Spleen (tissue), 13 donors: ENCODE measurements around the gene AKAIN1. TPM values are rescaled to one million over a fixed set of nuclear protein-coding genes. Genes with fewer than 3 reads are reported as not detected.

Experiments used
- DNase-seq: peaks from one replicate; pipeline ENCODE4 v3.0.0-alpha.2; 2020
- H3K27ac ChIP-seq, 8 donors: fragments of 200-600 bp; sonication (generic) in 7 of 8; 1 replicate in 4 of 8; 2 replicates in 4 of 8; pipeline versions ENCODE4 v1.5.0 to v1.8.0; 2016 to 2021; ENCODE audit warnings: inconsistent platforms in 4 of 8, mild to moderate bottlenecking in 4 of 8, moderate library complexity in 1 of 8
- H3K27me3 ChIP-seq, 7 donors: fragments of 200-600 bp; sonication (generic) in 6 of 7; replicated peaks in 1 of 7; 1 replicate in 4 of 7; 2 replicates in 3 of 7; pipeline versions ENCODE4 v1.5.0 to v1.8.0; 2016 to 2021; ENCODE audit warnings: inconsistent platforms in 3 of 7, mild to moderate bottlenecking in 1 of 7
- H3K36me3 ChIP-seq, 6 donors: fragments of 200-600 bp; sonication (generic) in 5 of 6; 1 replicate in 4 of 6; 2 replicates in 2 of 6; pipeline versions ENCODE4 v1.5.0 to v1.8.0; 2016 to 2021; ENCODE audit warnings: inconsistent platforms in 2 of 6
- H3K4me1 ChIP-seq, 6 donors: fragments of 200-600 bp; sonication (generic) in 5 of 6; 1 replicate in 3 of 6; 2 replicates in 3 of 6; pipeline versions ENCODE4 v1.5.0 to v1.8.0; 2016 to 2021; ENCODE audit warnings: inconsistent platforms in 3 of 6
- H3K4me3 ChIP-seq, 8 donors: fragments of 200-600 bp; sonication (generic) in 7 of 8; 1 replicate in 4 of 8; 2 replicates in 4 of 8; pipeline versions ENCODE4 v1.5.0 to v1.8.0; 2016 to 2021; ENCODE audit warnings: inconsistent platforms in 4 of 8, mild to moderate bottlenecking in 4 of 8, moderate library complexity in 2 of 8
- H3K9me3 ChIP-seq, 8 donors: fragments of 200-600 bp; sonication (generic) in 7 of 8; 1 replicate in 4 of 8; 2 replicates in 4 of 8; pipeline versions ENCODE4 v1.5.0 to v1.8.0; 2016 to 2021; ENCODE audit warnings: inconsistent platforms in 4 of 8
- CTCF ChIP-seq, 11 experiments: fragments of 200-600 bp in 7 of 11; fragments of 450-650 bp in 4 of 11; sonication (generic) in 4 of 11; IDR thresholded peaks in 8 of 11; conservative IDR thresholded peaks in 3 of 11; 1 replicate in 7 of 11; 2 replicates in 4 of 11; pipeline versions ENCODE4 v1.4.0 to v1.8.0; 2016 to 2021; ENCODE audit warnings: antibody characterized with exemption in 11 of 11, inconsistent platforms in 4 of 11, mild to moderate bottlenecking in 1 of 11
- POLR2A ChIP-seq, 3 donors: fragments of 450-650 bp; IDR thresholded peaks; one replicate each; pipeline ENCODE4 v1.5.1; 2017; ENCODE audit warnings: antibody characterized with exemption in 3 of 3, mild to moderate bottlenecking in 1 of 3
- POLR2AphosphoS5 ChIP-seq, 3 donors: sonication (generic); formaldehyde crosslinking; IDR thresholded peaks; one replicate each; pipeline ENCODE4 v1.5.1; 2017; ENCODE audit warnings: antibody characterized with exemption in 3 of 3
- WGBS, 5 donors: extraction: QIAGEN DNeasy Blood & Tissue Kit in 3 of 5; methylation state at CpG; one replicate each; pipeline versions ENCODE4 v1.1.5 to v1.1.7; 2013 to 2018; 5-methylcytosine and 5-hydroxymethylcytosine counted together
- intact Hi-C: fragments of 100-400 bp; cut with DNase I; formaldehyde crosslinking; loops from one replicate; pipeline ENCODE4 v1.15.0; 2023; ENCODE audit warnings: low total_unique reads
- long read RNA-seq, 2 donors: transcript quantifications; one replicate each; lab custom pipeline, GENCODE V29; 2026
- polyA plus RNA-seq, 3 donors: library from polyadenylated mRNA; stranded (reverse); fragments of 200-250 nt; gene quantifications; one replicate each; pipeline ENCODE4 v1.2.1, GENCODE V29; 2013
- total RNA-seq, 7 donors: library from RNA; depleted of rRNA in 3 of 7; stranded (reverse); fragments of >200 nt in 3 of 7; fragmentation: NEBNext Ultra II Directional in 4 of 7; extraction: Animal tissue kit (Norgen Biotek cat#: 25700) in 4 of 7; gene quantifications; one replicate each; pipeline versions ENCODE4 v1.1.0 to v1.2.1, GENCODE V29; 2016 to 2021
- donor health status: healthy with polysubstance abuse.
- donor health status: DM: no; HTN: no; CAD: no; lungs with moderate emphysema.
- donor health status: DM: no; HTN: no; CAD: no.
- donor health status: Bipolar disorder and iron deficiency.
- donor health status: healthy.
- donor health status: DM: no; HTN: no; CAD: no.
- donor health status: DM: yes; HTN: yes; CAD: no.

AKAIN1 gene
- total RNA-seq (not detected), polyA plus RNA-seq (not detected)
- long read RNA-seq, donor 1, result 0 reads
- long read RNA-seq, donor 2, result 0 reads

DNA sequence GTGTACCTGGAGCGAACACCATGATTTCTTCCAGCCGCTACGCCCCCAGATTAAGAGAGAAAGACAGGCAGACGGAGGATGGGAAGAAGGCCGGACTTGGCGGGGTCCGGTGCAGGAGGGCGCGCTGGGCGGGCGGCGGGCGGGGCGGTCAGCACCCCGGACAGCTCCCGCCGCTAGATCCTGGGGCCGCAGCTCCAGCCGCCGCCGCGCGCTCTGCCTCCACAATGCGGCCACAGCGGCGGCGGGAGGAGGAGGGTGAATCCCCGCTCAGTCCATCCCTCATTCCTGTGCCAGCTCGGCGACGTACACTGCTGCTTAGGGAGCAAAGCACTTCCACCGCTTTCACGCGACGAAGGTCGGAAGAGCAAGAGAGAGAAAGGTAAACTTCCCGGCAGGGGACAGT is at the start of gene AKAIN1:
Gene AKAIN1, minus strand, starts transcription at position 226 of the 403 bp plus-strand sequence. Its CDS starts 204 bp downstream, at position 22.
- H3K4me1 ChIP-seq, result peaks cover 0 to 11% (median 2%) of the 10 kb centered on the region in 6 donors
- DNase-seq, result no peak
- H3K4me3 ChIP-seq, result peak within 1 kb of the TSS in 1 of 8 donors; percentile 35
- H3K27ac ChIP-seq, result no peak within 1 kb of the TSS
- WGBS, 5 donors, result 1 to 8% (median 5%) methylated on average over 11 to 37 of the region's 37 CpGs
- H3K36me3 ChIP-seq, result no peaks in the 10 kb centered on the region
- H3K27me3 ChIP-seq, result peaks cover 0 to 74% (median 36%) of the 10 kb centered on the region in 7 donors
- peaks cover 0 to 9% (median 0%) of the 10 kb centered on the region in 8 donors for H3K9me3 ChIP-seq
- no peak for TF ChIP-seq POLR2A (IDR thresholded peaks at IDR 0.05)
- TF ChIP-seq POLR2AphosphoS5 (IDR thresholded peaks at IDR 0.05), result no peak
- intact Hi-C loops, result no loop called here

- Histone ChIP-seq H3K9me3 (no peaks in the 10 kb centered on the region), H3K27me3 (no peaks in the 10 kb centered on the region), H3K36me3 (peaks cover 0 to 42% (median 13%) of the 10 kb centered on the region in 6 donors), H3K4me3 (no peak overlapping the region), H3K4me1 (peaks cover under 1 to 21% (median 11%) of the 10 kb centered on the region in 6 donors), H3K27ac (no peak overlapping the region)
- TF ChIP-seq CTCF (IDR thresholded peaks at IDR 0.05 in 8 of 11, conservative IDR thresholded peaks at IDR 0.05 in 3 of 11), result no peak
- no peak for TF ChIP-seq POLR2A (IDR thresholded peaks at IDR 0.05)
- no peak for TF ChIP-seq POLR2AphosphoS5 (IDR thresholded peaks at IDR 0.05)
- intact Hi-C loops, result loop anchor here (5.0 kb wide), 1 partner anchor 47 kb away; no protein-coding TSS in a partner anchor
- DNase-seq, result no peak
These were observed 47.9 kb upstream of the AKAIN1 start for GRCh38 chr18:5244941-5245340.

DNA sequence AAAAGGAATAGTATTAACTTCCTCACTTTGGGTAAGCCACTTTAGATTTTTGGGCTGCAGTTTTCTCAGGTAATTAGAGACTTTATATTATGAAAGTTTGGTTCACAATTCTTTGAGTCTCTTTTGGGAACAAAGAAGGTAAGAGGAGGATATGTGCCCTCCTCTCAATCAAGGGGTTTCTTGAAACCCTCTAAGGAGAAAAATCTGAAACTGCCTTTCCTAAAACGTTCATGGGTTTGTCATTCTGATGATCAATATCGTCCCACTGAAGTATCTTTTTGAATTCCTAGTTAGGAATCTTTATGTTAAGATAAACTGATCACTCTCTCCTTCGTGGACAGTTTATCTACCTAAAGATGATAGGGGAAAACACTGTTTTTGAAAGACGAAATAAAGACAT is 42.4 kb upstream of the AKAIN1 start:
- 80 to 86% (median 83%) methylated on average over 4 of the region's 4 CpGs for WGBS, 5 donors
- H3K4me1 ChIP-seq, result peaks cover 17 to 56% (median 37%) of the 10 kb centered on the region in 6 donors

GRCh38 chr18:5238371-5238976 is 41.4 kb upstream of the AKAIN1 start:
- Histone ChIP-seq H3K36me3 (peaks cover 0 to 31% (median 5%) of the 10 kb centered on the region in 6 donors), H3K4me1 (peaks cover 17 to 56% (median 37%) of the 10 kb centered on the region in 6 donors), H3K27me3 (no peaks in the 10 kb centered on the region), H3K4me3 (peak overlapping the region; percentile 54 to 79 (median 68)), H3K27ac (peak overlapping the region; percentile 91 to 99 (median 97)), H3K9me3 (no peaks in the 10 kb centered on the region)
- TF ChIP-seq CTCF (IDR thresholded peaks at IDR 0.05 in 8 of 11, conservative IDR thresholded peaks at IDR 0.05 in 3 of 11), result no peak
- no peak for TF ChIP-seq POLR2AphosphoS5 (IDR thresholded peaks at IDR 0.05)
- TF ChIP-seq POLR2A (IDR thresholded peaks at IDR 0.05), result no peak
- peak; percentile 91 for DNase-seq
- WGBS, 5 donors, result 1 to 5% (median 1%) methylated on average over 25 to 39 of the region's 39 CpGs
- intact Hi-C loops, result no loop called here

More for the DNA sequence above, 42.4 kb upstream of the AKAIN1 start:
- DNase-seq, result no peak
- H3K4me3 ChIP-seq, result peak overlapping the region in 5 of 8 donors; percentile 54 to 77 (median 66)
- H3K27me3 ChIP-seq, result no peaks in the 10 kb centered on the region
- no peak overlapping the region for H3K27ac ChIP-seq
- no peaks in the 10 kb centered on the region for H3K9me3 ChIP-seq
- peaks cover 0 to 41% (median 13%) of the 10 kb centered on the region in 6 donors for H3K36me3 ChIP-seq
- intact Hi-C loops, result no loop called here
- TF ChIP-seq POLR2AphosphoS5 (IDR thresholded peaks at IDR 0.05), result no peak
- no peak for TF ChIP-seq POLR2A (IDR thresholded peaks at IDR 0.05)
- no peak for TF ChIP-seq CTCF (IDR thresholded peaks at IDR 0.05 in 8 of 11, conservative IDR thresholded peaks at IDR 0.05 in 3 of 11)
